ENCODE measurements around the gene KRTAP10-7.
A peak's percentile ranks its signal among the peaks of the same experiment; 100 is the strongest.

DNA sequence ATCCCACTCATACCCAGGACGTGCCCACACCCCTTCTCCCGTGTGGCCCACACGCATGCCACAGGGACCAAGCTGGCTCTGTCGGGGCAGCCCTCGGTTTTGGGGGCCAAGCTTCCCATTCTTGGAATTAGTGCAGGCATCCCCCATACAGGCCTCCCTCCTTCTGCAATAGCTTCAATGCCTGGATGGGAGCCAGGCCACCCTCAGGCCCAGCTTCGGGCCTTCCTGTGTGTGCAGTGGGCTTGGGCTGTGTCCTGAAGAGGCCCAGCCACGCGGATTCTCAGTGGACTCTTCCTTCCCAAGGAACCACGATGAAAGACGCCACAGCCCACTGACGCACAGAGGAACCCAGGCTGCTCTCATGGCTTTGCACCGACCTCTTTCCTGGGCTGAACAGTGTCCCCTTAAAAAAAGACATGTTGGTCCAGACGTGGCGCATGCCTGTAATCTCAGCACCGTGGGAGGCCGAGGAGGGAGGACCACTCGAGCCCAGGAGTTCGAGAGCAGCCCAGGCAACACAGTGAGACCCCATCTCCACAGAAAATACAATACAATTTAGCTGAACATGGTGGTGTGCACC is 49.2 kb downstream of the KRTAP10-7 start:
- TF ChIP-seq CTCF (conservative IDR thresholded peaks at IDR 0.05; ENCODE audit: low read depth in 2 of 2) (0 out of 4 replicates have a peak, but pooled peaks of 1 of the 2 experiments have one; percentile 4), POLR2AphosphoS5 (IDR thresholded peaks at IDR 0.05; ENCODE audit: low read depth) (no peak), EZH2 (IDR thresholded peaks at IDR 0.05; ENCODE audit: low read depth, unreplicated experiment) (no peak), EZH2phosphoT487 (IDR thresholded peaks at IDR 0.05; ENCODE audit: unreplicated experiment) (no peak), REST (IDR thresholded peaks at IDR 0.05; ENCODE audit: unreplicated experiment) (no peak), CREB1 (CRISPR knock-in tag; IDR thresholded peaks at IDR 0.05; ENCODE audit: low read depth) (no peak), JUNB (IDR thresholded peaks at IDR 0.05; ENCODE audit: unreplicated experiment) (no peak), ZNF114 (CRISPR knock-in tag; IDR thresholded peaks at IDR 0.05) (no peak)
